Ramos (cell line): Measurements from ENCODE around the gene CACNG4.

ENCODE experiments used
- in situ Hi-C: fragments of 300-500 bp; cut with MboI; formaldehyde crosslinking; loops from one replicate; pipeline ENCODE4 v1.14.3; 2022; ENCODE audit warnings: low sequenced_read_pairs; ENCODE audit not compliant: unreplicated experiment

CACNG4 gene

GRCh38 chr17:67054011-67054591, 89.6 kb downstream of the CACNG4 start:
- in situ Hi-C loops, result no loop called here

GRCh38 chr17:67054608-67055007, 90.1 kb downstream of the CACNG4 start:
- in situ Hi-C loops, result no loop called here

- in situ Hi-C loops, result no loop called here
Observed at GRCh38 chr17:67055041-67055443, 90.5 kb downstream of the CACNG4 start.

GRCh38 chr17:67055811-67056745, 91.6 kb downstream of the CACNG4 start:
- in situ Hi-C loops, result no loop called here

GRCh38 chr17:67056746-67057490, 92.4 kb downstream of the CACNG4 start:
- in situ Hi-C loops, result no loop called here

GRCh38 chr17:67058036-67058435, 93.5 kb downstream of the CACNG4 start:
- in situ Hi-C loops, result no loop called here

- in situ Hi-C loops, result no loop called here
Observed at GRCh38 chr17:67059372-67059771, 94.9 kb downstream of the CACNG4 start.

GRCh38 chr17:67063141-67063540, 98.6 kb downstream of the CACNG4 start:
- in situ Hi-C loops, result no loop called here

GRCh38 chr17:67066717-67067116, 102.2 kb downstream of the CACNG4 start:
- in situ Hi-C loops, result no loop called here

- in situ Hi-C loops, result no loop called here
Observed at GRCh38 chr17:67067571-67068482, 103.3 kb downstream of the CACNG4 start.

- in situ Hi-C loops, result no loop called here
Observed at GRCh38 chr17:67068999-67069398, 104.5 kb downstream of the CACNG4 start.

GRCh38 chr17:67069603-67070136, 105.2 kb downstream of the CACNG4 start:
- in situ Hi-C loops, result no loop called here

- in situ Hi-C loops, result no loop called here
Observed at GRCh38 chr17:67071595-67071994, 107.1 kb downstream of the CACNG4 start.

- in situ Hi-C loops, result no loop called here
Observed at GRCh38 chr17:67072885-67073284, 108.4 kb downstream of the CACNG4 start.

GRCh38 chr17:67074781-67075180, 110.3 kb downstream of the CACNG4 start:
- in situ Hi-C loops, result no loop called here

- in situ Hi-C loops, result no loop called here
Observed at GRCh38 chr17:67076290-67076689, 111.8 kb downstream of the CACNG4 start.

GRCh38 chr17:67078292-67078691, 113.8 kb downstream of the CACNG4 start:
- in situ Hi-C loops, result no loop called here

- in situ Hi-C loops, result no loop called here
Observed at GRCh38 chr17:67079491-67079890, 115.0 kb downstream of the CACNG4 start.

- in situ Hi-C loops, result no loop called here
Observed at GRCh38 chr17:67080804-67081203, 116.3 kb downstream of the CACNG4 start.

- in situ Hi-C loops, result no loop called here
Observed at GRCh38 chr17:67082107-67082506, 117.6 kb downstream of the CACNG4 start.
